Activated T-cell treated with anti-CD3 and anti-CD28 coated beads for 4 hours (primary cell): ENCODE measurements around the gene SLC16A4.

Experiments used
- DNase-seq: peaks from one replicate; pipeline ENCODE4 v3.0.0-alpha.2; 2020

The SLC16A4 gene

DNA sequence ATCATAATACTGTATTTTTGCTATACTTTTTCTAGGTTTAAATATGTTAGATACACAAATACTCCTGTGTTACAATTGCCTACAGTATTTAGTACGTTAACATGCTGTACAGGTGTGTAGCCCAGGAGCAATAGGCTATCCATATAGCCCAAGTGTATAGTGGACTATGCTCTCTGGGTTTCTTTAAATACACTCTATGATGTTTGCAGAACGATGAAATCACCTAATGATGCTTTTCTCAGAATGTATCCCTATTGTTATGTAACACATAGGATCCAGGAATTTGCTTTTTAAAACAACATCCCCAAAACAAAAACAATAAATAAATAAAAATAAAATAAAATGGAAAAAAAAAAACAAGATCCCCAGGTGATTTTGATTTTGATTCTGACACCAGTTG lies 69.8 kb downstream of the SLC16A4 start:
- DNase-seq: no peak

DNA sequence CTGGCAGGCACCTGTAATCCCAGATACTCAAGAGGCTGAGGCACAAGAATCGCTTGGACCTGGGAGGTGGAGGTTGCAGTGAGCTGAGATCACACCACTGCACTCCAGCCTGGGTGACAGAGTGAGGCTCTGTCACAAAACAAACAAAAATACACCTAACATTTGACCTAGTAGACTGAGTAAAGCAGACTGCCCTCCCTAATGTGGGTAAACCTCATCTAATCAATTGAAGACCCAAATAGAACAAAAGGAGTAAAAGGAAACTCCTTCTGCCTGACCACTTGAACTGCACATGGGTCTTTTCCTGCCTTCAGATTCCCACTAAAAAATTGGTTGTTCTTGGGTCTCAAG lies 70.7 kb downstream of the SLC16A4 start:
- DNase-seq: no peak

DNA sequence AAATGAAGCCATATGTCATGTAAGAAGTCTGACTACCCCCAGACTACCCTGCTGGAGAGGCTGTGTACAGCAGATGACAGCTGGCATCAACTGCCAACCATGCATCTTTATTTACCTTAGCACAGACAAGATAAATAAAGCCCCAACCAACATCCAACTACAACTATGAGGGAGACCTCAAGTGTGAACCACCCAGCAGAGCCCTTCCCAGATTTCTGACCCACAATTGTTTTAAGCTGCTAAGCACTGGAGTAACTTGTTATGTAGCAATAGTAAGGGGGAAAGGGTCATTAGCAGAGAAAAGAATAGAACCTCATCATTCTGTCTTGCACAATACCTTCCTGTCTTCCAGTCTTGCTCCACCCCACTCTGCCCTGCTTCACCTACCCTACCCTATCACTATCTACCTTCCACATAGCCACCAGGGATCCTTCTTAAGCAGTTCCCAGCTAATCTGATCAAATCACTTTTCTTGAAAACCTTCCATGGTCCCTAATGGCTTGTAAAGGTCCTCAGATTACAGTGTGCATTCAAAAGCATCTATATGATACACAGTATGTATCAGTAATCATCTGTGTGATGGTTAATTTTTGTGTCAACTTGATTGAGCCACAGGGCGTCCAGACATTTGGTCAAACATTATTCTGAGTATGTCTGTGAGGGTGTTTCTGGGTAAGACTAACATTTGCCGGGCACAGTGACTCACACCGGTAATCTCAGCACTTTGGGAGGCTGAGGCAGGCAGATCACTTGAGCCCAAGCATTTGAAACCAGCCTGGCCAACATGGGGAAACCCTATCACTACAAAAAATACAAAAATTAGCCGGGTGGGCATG lies 71.3 kb downstream of the SLC16A4 start:
- DNase-seq: no peak

DNA sequence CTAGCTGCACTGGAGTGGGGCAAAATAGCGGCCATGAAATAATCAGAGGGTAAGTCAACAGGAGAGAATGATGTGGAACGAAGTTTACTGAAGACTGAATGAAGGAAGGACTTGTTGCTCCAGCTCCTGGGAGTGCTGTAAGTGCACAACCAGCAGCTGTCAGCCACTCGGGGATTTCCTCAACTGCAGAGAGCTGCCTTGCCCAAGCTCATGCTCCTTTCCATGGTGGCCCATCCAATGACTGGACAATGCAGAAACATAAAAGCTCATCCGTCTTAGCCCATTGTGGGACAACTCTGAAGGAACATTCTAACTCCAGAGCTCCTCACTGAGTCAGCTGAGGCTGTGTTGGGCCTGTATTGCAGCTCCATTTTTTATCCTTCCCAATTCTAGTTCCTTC lies 72.8 kb downstream of the SLC16A4 start:
- DNase-seq: no peak

DNA sequence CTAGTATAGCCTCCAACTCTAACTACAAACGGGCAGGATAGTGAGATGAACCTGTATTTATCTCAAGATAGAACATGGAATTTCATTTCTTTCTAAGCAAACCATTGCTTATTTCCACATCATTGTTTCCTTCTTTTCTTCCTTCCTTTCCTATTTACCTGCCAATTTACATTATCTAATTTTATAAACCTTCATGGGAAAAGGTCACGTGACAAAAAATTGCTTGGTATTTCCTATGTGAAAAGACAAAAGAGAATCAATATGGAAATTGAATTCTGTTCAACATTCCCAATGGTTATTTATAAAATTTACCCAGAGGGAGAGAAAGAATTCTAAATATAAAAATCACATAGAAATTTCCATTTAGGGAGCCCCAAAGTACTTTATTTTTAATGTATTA lies 74.1 kb downstream of the SLC16A4 start:
- no peak for DNase-seq
